ENCODE data around the gene ZMYM2.

ZMYM2 gene

DNA sequence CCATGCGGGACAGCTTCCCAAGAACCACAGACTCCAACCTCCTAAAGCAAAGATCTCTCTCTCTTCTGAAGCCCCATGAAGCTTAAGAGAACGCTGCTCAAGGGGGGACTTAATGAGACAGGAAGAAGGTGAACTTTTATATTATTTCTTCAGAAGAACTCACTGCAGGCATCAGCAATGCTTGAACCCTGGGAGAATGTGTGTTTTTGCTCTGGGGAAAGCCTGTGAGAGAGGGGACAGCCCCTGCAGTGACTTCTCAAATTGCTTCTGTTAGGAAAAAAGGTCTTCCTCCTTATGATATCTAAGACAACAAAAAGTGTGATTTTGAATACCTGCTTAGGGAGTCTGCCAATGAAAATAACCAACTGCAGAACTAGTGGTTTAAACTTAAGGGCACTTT is 179.3 kb downstream of the ZMYM2 start:
- H3K4me3 Mint-ChIP-seq: no peak overlapping the region
- no peaks in the 10 kb centered on the region for H3K4me1 Mint-ChIP-seq
- peaks cover 43% of the 10 kb centered on the region for H3K27me3 Mint-ChIP-seq
- H3K27ac Mint-ChIP-seq (ENCODE audit: low read depth): no peak overlapping the region
- H3K9me3 Mint-ChIP-seq: no peaks in the 10 kb centered on the region
- ATAC-seq (replicated peaks; ENCODE audit: extremely low read depth, poor library complexity, severe bottlenecking): no peak
- no peak for DNase-seq (ENCODE audit: low spot score in 2 of 2)
- H3K36me3 Mint-ChIP-seq (ENCODE audit: insufficient read depth): no peaks in the 10 kb centered on the region

GRCh38 chr13:20140487-20140886 is 182.0 kb downstream of the ZMYM2 start:
- Mint-ChIP-seq H3K36me3 (ENCODE audit: insufficient read depth) (no peaks in the 10 kb centered on the region), H3K4me1 (no peaks in the 10 kb centered on the region), H3K27ac (ENCODE audit: low read depth) (no peak overlapping the region), H3K9me3 (no peaks in the 10 kb centered on the region), H3K4me3 (no peak overlapping the region), H3K27me3 (peaks cover 64% of the 10 kb centered on the region)
- ATAC-seq (replicated peaks; ENCODE audit: extremely low read depth, poor library complexity, severe bottlenecking): no peak
- no peak for DNase-seq (ENCODE audit: low spot score in 2 of 2)

Measured in central memory CD8-positive, alpha-beta T cell (primary cell).